HepG2 (cell line): Measurements from ENCODE around the gene ANKRD13D.

Experiments
- CBX2 ChIP-seq, 2 experiments: fragments of 200-600 bp in 1 of 2; sonication (generic); formaldehyde crosslinking in 1 of 2; IDR thresholded peaks; 2 replicates each; pipeline versions ENCODE4 v1.7.0 to v1.8.1; 2018 to 2022; ENCODE audit warnings: low read depth in 2 of 2, low read length in 1 of 2, mild to moderate bottlenecking in 1 of 2, missing genetic modification reagents in 1 of 2
- CEBPB ChIP-seq: IDR thresholded peaks from 2 replicates; pipeline ENCODE4 v1.6.1; 2011; ENCODE audit warnings: low read depth, low read length, improper control_type of control experiment, borderline replicate concordance
- EZH2 ChIP-seq: conservative IDR thresholded peaks from 2 replicates; pipeline ENCODE4 v1.6.1; 2012; ENCODE audit warnings: mild to moderate bottlenecking, low read depth, low read length, moderate library complexity
- KDM1A ChIP-seq: IDR thresholded peaks from 2 replicates; pipeline ENCODE4 v1.6.1; 2016; ENCODE audit warnings: missing compliant biosample characterization
- NCOA2 ChIP-seq: sonication (generic); formaldehyde crosslinking; IDR thresholded peaks from 2 replicates; pipeline ENCODE4 v1.8.0; 2022; ENCODE audit warnings: inconsistent platforms
- POLR2A ChIP-seq, 2 experiments: IDR thresholded peaks; 2 replicates each; pipeline ENCODE4 v1.6.1; 2011; ENCODE audit warnings: low read depth in 2 of 2, low read length in 2 of 2, mild to moderate bottlenecking in 1 of 2, moderate library complexity in 1 of 2; ENCODE audit not compliant: insufficient read depth in 1 of 2
- ZNF335 ChIP-seq: sonication (generic); formaldehyde crosslinking; IDR thresholded peaks from 2 replicates; pipeline ENCODE4 v1.4.0; 2020; ENCODE audit warnings: missing genetic modification reagents
- ZNF543 ChIP-seq: sonication (generic); formaldehyde crosslinking; IDR thresholded peaks from 2 replicates; pipeline ENCODE4 v1.4.0; 2020; ENCODE audit warnings: mild to moderate bottlenecking, missing genetic modification reagents
- TF ChIP-seq, protein P1 (sequence below): sonication (generic); formaldehyde crosslinking; IDR thresholded peaks from 2 replicates; pipeline ENCODE4 v1.5.1; 2020; ENCODE audit warnings: mild to moderate bottlenecking, missing genetic modification reagents
- TF ChIP-seq, protein P2 (sequence below): fragments of 450-650 bp; IDR thresholded peaks from 2 replicates; pipeline ENCODE4 v1.6.1; 2017; ENCODE audit warnings: mild to moderate bottlenecking
- TF ChIP-seq, protein P3 (sequence below): sonication (generic); formaldehyde crosslinking; IDR thresholded peaks from 2 replicates; pipeline ENCODE4 v1.5.0; 2020; ENCODE audit warnings: missing genetic modification reagents

DNA sequence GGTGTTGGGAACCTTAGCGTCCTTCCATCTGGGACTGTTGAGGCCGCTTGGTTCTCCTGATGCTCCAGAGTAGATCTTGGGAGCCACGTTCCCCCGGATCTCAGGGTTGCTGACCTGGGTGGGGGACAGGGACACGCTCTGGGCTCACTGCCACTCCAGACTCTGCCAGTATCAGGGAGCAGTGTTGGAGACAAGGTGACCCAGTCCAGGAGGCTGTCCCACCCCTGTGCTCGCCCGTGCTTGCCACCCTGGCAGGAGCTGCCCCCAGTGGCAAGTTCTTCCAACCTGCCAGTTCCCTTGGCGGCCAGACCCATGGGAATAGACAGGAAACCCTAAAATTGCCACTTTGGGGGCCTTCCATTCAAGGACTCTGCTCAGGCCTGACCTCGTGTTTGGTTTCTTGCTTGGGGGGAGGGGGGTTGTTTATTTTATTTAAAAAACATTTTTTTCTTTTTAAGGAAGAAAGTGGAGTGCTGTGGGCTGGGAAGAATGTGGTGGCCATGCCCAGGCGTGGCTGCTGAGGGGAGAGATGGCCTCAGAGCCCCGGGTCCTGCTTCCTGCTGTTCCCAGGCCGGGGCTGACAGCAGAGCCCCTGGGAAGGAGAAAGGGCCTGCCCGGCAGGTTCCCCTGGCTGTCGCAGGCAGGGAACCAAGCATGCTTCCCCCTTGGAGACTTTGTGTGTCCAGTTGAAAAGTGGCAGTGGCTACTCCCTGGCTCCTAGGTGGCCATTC is 15.7 kb upstream of the ANKRD13D start:
- TF ChIP-seq CBX2 (IDR thresholded peaks at IDR 0.05; ENCODE audit: low read depth, low read length) (no peak), CBX2 (CRISPR knock-in tag; IDR thresholded peaks at IDR 0.05; ENCODE audit: low read depth) (no peak), EZH2 (no peak), ZNF335 (CRISPR knock-in tag) (no peak), CEBPB (no peak), NCOA2 (CRISPR knock-in tag) (no peak), KDM1A (CRISPR knock-in tag) (no peak), ZNF543 (no peak), POLR2A (IDR thresholded peaks at IDR 0.05; ENCODE audit: insufficient read depth in 1 of 2, low read depth in 2 of 2, low read length in 2 of 2) (no peak)
- TF ChIP-seq, protein P1, sequence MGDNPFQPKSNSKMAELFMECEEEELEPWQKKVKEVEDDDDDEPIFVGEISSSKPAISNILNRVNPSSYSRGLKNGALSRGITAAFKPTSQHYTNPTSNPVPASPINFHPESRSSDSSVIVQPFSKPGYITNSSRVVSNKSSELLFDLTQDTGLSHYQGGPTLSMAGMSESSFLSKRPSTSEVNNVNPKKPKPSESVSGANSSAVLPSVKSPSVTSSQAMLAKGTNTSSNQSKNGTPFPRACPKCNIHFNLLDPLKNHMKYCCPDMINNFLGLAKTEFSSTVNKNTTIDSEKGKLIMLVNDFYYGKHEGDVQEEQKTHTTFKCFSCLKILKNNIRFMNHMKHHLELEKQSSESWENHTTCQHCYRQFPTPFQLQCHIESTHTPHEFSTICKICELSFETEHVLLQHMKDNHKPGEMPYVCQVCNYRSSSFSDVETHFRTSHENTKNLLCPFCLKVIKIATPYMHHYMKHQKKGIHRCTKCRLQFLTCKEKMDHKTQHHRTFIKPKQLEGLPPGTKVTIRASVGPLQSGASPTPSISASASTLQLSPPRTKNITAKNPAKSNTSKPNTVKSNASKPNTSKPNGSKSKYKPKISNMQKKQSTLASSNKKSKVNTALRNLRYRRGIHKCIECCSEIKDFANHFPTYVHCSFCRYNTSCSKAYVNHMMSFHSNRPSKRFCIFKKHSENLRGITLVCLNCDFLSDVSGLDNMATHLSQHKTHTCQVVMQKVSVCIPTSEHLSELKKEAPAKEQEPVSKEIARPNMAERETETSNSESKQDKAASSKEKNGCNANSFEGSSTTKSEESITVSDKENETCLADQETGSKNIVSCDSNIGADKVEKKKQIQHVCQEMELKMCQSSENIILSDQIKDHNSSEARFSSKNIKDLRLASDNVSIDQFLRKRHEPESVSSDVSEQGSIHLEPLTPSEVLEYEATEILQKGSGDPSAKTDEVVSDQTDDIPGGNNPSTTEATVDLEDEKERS: no peak
- TF ChIP-seq, protein P2, sequence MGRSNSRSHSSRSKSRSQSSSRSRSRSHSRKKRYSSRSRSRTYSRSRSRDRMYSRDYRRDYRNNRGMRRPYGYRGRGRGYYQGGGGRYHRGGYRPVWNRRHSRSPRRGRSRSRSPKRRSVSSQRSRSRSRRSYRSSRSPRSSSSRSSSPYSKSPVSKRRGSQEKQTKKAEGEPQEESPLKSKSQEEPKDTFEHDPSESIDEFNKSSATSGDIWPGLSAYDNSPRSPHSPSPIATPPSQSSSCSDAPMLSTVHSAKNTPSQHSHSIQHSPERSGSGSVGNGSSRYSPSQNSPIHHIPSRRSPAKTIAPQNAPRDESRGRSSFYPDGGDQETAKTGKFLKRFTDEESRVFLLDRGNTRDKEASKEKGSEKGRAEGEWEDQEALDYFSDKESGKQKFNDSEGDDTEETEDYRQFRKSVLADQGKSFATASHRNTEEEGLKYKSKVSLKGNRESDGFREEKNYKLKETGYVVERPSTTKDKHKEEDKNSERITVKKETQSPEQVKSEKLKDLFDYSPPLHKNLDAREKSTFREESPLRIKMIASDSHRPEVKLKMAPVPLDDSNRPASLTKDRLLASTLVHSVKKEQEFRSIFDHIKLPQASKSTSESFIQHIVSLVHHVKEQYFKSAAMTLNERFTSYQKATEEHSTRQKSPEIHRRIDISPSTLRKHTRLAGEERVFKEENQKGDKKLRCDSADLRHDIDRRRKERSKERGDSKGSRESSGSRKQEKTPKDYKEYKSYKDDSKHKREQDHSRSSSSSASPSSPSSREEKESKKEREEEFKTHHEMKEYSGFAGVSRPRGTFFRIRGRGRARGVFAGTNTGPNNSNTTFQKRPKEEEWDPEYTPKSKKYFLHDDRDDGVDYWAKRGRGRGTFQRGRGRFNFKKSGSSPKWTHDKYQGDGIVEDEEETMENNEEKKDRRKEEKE: no peak
- TF ChIP-seq, protein P3, sequence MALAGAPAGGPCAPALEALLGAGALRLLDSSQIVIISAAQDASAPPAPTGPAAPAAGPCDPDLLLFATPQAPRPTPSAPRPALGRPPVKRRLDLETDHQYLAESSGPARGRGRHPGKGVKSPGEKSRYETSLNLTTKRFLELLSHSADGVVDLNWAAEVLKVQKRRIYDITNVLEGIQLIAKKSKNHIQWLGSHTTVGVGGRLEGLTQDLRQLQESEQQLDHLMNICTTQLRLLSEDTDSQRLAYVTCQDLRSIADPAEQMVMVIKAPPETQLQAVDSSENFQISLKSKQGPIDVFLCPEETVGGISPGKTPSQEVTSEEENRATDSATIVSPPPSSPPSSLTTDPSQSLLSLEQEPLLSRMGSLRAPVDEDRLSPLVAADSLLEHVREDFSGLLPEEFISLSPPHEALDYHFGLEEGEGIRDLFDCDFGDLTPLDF (CRISPR knock-in tag): no peak
